Neuronal stem cell (in vitro differentiated cells): ENCODE measurements around the gene MYH7.
A peak's percentile ranks its signal among the peaks of the same experiment; 100 is the strongest.
"Not testable (repeated sequence)": the region's sequence is repeated elsewhere in the genome, so short reads cannot be mapped to it uniquely, and the experiment has no call there.

Source experiments
- DNase-seq: peaks from one replicate; pipeline ENCODE4 v3.0.0-alpha.2; 2013; ENCODE audit warnings: low spot score
- H2AFZ ChIP-seq: one replicate; pipeline ENCODE4 v1.6.1; 2013; ENCODE audit warnings: mild to moderate bottlenecking, low read length, inconsistent platforms
- H2AK5ac ChIP-seq: 2 replicates; pipeline ENCODE4 v1.6.1; 2013; ENCODE audit warnings: low read depth, mild to moderate bottlenecking, inconsistent platforms, low read length, moderate library complexity, mixed read lengths
- H2BK120ac ChIP-seq: 2 replicates; pipeline ENCODE4 v1.6.1; 2013; ENCODE audit warnings: low read depth, mild to moderate bottlenecking, inconsistent platforms, low read length, moderate library complexity, mixed read lengths
- H2BK12ac ChIP-seq: one replicate; pipeline ENCODE4 v1.6.1; 2013; ENCODE audit warnings: low read length, inconsistent platforms
- H2BK15ac ChIP-seq: 2 replicates; pipeline ENCODE4 v1.6.1; 2013; ENCODE audit warnings: mild to moderate bottlenecking, low read length, inconsistent platforms, mixed read lengths
- H2BK5ac ChIP-seq: one replicate; pipeline ENCODE4 v1.6.1; 2013; ENCODE audit warnings: inconsistent platforms, mild to moderate bottlenecking, low read length, moderate library complexity
- H3K14ac ChIP-seq: one replicate; pipeline ENCODE4 v1.6.1; 2013; ENCODE audit warnings: low read length, inconsistent platforms
- H3K18ac ChIP-seq: 2 replicates; pipeline ENCODE4 v1.6.1; 2013; ENCODE audit warnings: low read length, inconsistent platforms
- H3K23ac ChIP-seq: 2 replicates; pipeline ENCODE4 v1.6.1; 2013; ENCODE audit warnings: low read depth, mild to moderate bottlenecking, mixed read lengths, low read length, inconsistent platforms; ENCODE audit not compliant: poor library complexity
- H3K27ac ChIP-seq: replicated peaks from 3 replicates; pipeline ENCODE4 v1.5.1; 2013; ENCODE audit warnings: low read length, inconsistent platforms
- H3K27me3 ChIP-seq, 3 experiments: 2 replicates each; pipeline ENCODE4 v1.6.1; 2013; ENCODE audit warnings: low read length in 3 of 3, mild to moderate bottlenecking in 2 of 3, inconsistent platforms in 1 of 3, low read depth in 1 of 3, mixed read lengths in 1 of 3, moderate library complexity in 1 of 3; ENCODE audit not compliant: control insufficient read depth in 3 of 3, insufficient read depth in 3 of 3
- H3K36me3 ChIP-seq, 2 donors: replicated peaks in 1 of 2; 2 replicates each; pipeline ENCODE4 v1.6.1; 2013; ENCODE audit warnings: low read length in 2 of 2; ENCODE audit not compliant: control insufficient read depth in 2 of 2, insufficient read depth in 2 of 2
- H3K4ac ChIP-seq: 2 replicates; pipeline ENCODE4 v1.6.1; 2013; ENCODE audit warnings: inconsistent platforms, mild to moderate bottlenecking, low read length, moderate library complexity
- H3K4me1 ChIP-seq, 2 donors: 1 replicate in 1 of 2; 2 replicates in 1 of 2; pipeline ENCODE4 v1.6.1; 2013; ENCODE audit warnings: low read length in 2 of 2, low read depth in 1 of 2; ENCODE audit not compliant: control insufficient read depth in 2 of 2, insufficient read depth in 1 of 2
- H3K4me2 ChIP-seq: one replicate; pipeline ENCODE4 v1.6.1; 2013; ENCODE audit warnings: mild to moderate bottlenecking, low read length, inconsistent platforms; ENCODE audit not compliant: insufficient read depth, poor library complexity, severe bottlenecking
- H3K4me3 ChIP-seq, 2 donors: 2 replicates each; pipeline ENCODE4 v1.5.1; 2013; ENCODE audit warnings: low read length in 2 of 2, mild to moderate bottlenecking in 2 of 2, inconsistent platforms in 1 of 2, moderate library complexity in 1 of 2
- H3K79me1 ChIP-seq: one replicate; pipeline ENCODE4 v1.6.1; 2013; ENCODE audit warnings: low read depth, mild to moderate bottlenecking, inconsistent platforms, low read length, moderate library complexity
- H3K9ac ChIP-seq: one replicate; pipeline ENCODE4 v1.6.1; 2013; ENCODE audit warnings: mild to moderate bottlenecking, low read depth, low read length, inconsistent platforms; ENCODE audit not compliant: poor library complexity
- H3K9me3 ChIP-seq, 2 donors: replicated peaks in 1 of 2; 2 replicates each; pipeline versions ENCODE3 to v1.6.1; 2013; ENCODE audit warnings: low read length in 2 of 2, mild to moderate bottlenecking in 2 of 2, inconsistent platforms in 1 of 2, low read depth in 1 of 2, mixed read lengths in 1 of 2, moderate library complexity in 1 of 2; ENCODE audit not compliant: control insufficient read depth in 2 of 2, insufficient read depth in 1 of 2
- H4K8ac ChIP-seq: one replicate; pipeline ENCODE4 v1.6.1; 2013; ENCODE audit warnings: low read depth, mild to moderate bottlenecking, inconsistent platforms, low read length, moderate library complexity
- H4K91ac ChIP-seq: one replicate; pipeline ENCODE4 v1.6.1; 2013; ENCODE audit warnings: low read length, low read depth, mild to moderate bottlenecking, inconsistent platforms; ENCODE audit not compliant: poor library complexity
- WGBS, 2 donors: extraction: QIAGEN DNeasy Blood & Tissue Kit; methylation state at CpG; one replicate each; pipeline ENCODE4 v1.1.7; 2013; ENCODE audit warnings: missing lambda C conversion rate in 2 of 2, mixed read lengths in 1 of 2; ENCODE audit not compliant: insufficient read length in 2 of 2, insufficient replicate concordance in 1 of 2; ENCODE audit errors: extremely low coverage in 2 of 2; 5-methylcytosine and 5-hydroxymethylcytosine counted together

The MYH7 gene

GRCh38 chr14:23460960-23461359, 25.5 kb upstream of the MYH7 start:
- Histone ChIP-seq H3K9ac (no peak overlapping the region), H2BK5ac (no peak overlapping the region), H4K8ac (no peak overlapping the region), H2AK5ac (no peak overlapping the region), H2AFZ (no peak overlapping the region), H3K27ac (no peak overlapping the region), H3K4me2 (no peak overlapping the region), H3K23ac (no peak overlapping the region), H2BK12ac (no peak overlapping the region), H3K4ac (no peak overlapping the region), H3K14ac (no peak overlapping the region), H4K91ac (no peak overlapping the region), H2BK120ac (no peak overlapping the region), H2BK15ac (no peak overlapping the region), H3K4me1 (no peaks in the 10 kb centered on the region), H3K27me3 (no peaks in the 10 kb centered on the region), H3K4me3 (no peak overlapping the region), H3K36me3 (no peaks in the 10 kb centered on the region), H3K79me1 (no peaks in the 10 kb centered on the region), H3K9me3 (no peaks in the 10 kb centered on the region), H3K18ac (no peak overlapping the region)
- DNase-seq, result no peak

DNA sequence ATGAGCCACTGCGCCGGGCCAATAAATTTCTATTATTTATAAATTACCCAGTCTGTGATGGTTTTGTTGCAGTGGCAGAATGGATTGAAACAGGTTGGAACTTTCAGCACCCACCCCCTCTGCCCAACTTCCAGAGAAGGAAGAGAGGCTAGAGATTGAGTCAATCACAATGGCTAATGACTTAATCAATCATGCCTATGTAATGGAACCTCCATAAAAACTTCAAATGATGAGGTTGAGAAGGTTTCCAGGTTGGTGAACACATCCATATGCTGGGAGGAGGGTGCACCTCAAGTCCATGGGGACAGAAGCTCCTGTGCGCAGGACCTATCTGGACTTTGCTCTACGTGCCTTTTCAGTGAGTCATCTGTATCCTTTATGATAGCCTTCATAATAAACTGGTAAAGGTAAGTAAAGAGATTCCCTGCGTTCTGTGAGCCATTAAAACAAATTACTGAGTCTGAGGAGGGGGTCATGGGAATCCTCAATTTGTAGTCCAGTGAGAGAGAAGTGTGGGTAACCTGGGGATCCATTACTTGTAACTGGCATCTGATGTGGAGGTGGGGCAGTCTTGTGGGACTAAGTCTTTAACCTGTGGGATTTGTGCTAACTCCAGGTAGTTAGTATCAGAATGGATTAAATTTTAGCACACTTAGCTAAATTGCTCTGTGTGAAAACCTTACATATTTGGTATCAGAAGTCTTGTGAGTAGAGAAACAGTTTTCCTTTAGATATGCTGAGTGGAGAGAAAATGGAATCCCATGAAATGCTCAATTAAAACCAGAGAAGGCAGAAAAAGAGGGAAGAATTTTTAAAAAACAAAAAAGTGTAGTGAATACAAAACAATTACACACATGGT, 22.4 kb upstream of the MYH7 start:
- Histone ChIP-seq H3K36me3 (no peaks in the 10 kb centered on the region), H2BK5ac (no peak overlapping the region), H3K4me1 (peaks cover 0 to 2% of the 10 kb centered on the region in 2 donors), H2AFZ (no peak overlapping the region), H3K9ac (no peak overlapping the region), H2BK15ac (no peak overlapping the region), H3K9me3 (no peaks in the 10 kb centered on the region), H4K8ac (no peak overlapping the region), H3K27ac (no peak overlapping the region), H4K91ac (no peak overlapping the region), H3K14ac (no peak overlapping the region), H2BK120ac (no peak overlapping the region), H3K4me2 (no peak overlapping the region), H3K23ac (no peak overlapping the region), H3K4ac (no peak overlapping the region), H2BK12ac (no peak overlapping the region), H3K79me1 (no peaks in the 10 kb centered on the region), H2AK5ac (no peak overlapping the region), H3K27me3 (peaks cover 0 to 3% (median 0%) of the 10 kb centered on the region in 3 experiments), H3K4me3 (no peak overlapping the region), H3K18ac (no peak overlapping the region)
- DNase-seq, result no peak
- no CpG with 5 or more reads among the region's 5 CpGs for WGBS, 2 donors

DNA sequence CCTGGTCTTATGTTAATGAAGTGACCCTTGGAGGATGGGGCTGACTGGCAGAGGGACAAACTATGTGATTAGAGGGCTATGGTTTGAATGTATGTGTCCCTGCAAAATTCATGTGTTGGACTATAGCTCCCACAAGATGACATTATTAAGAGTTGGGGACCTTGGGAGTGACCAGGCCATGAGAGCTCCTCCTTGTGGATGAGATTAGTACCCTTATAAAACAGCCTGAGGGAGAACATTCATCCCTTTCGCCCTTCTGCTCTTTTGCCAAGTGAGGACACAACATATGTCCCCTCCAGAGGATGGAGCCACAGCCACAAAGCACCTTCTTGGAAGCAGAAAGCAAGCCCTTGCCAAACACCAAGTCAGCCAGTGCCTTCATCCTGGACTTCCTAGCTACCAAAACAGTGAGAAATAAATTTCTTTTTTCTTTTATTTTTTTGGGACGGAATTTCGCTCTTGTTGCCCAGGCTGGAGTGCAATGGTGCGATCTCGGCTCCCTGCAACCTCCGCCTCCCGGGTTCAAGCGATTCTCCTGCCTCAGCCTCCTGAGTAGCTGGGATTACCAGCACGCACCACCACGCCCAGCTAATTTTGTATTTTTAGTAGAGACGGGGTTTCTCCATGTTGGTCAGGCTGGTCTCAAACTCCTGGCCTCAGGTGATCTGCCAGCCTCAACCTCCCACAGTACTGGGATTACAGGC, 21.6 kb upstream of the MYH7 start:
- not testable (repeated sequence) for H3K9me3 ChIP-seq, H3K4ac ChIP-seq, H3K4me1 ChIP-seq, H3K27me3 ChIP-seq, H3K4me3 ChIP-seq, DNase-seq, H3K14ac ChIP-seq, H2AK5ac ChIP-seq, H3K4me2 ChIP-seq, H2BK120ac ChIP-seq, H3K36me3 ChIP-seq, H2AFZ ChIP-seq, H2BK15ac ChIP-seq, H3K79me1 ChIP-seq, H3K27ac ChIP-seq, H3K18ac ChIP-seq, H3K23ac ChIP-seq, H4K8ac ChIP-seq, H2BK5ac ChIP-seq, H2BK12ac ChIP-seq, H4K91ac ChIP-seq, H3K9ac ChIP-seq
- no CpG with 5 or more reads among the region's 11 CpGs for WGBS, 2 donors

DNA sequence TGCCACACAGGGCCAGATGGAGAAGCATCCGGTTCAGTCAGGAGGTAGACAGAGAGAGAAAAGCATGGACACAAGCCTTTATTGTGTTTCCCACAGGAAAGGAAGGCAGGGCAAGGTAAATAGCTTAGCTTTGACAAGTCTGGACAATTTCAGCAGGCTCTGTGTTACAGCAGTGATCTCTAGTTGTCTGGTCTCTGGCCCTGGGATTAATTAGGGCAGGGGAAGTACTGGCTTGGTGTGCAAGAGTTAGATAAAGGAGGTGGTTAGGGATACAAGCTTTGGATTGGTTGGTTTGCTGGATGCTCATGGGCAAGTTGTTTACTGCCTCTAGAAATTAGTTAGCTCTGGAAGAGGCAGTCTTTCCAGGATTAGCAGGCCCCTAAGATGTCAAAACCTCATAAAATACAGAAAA, 19.0 kb upstream of the MYH7 start:
- H4K91ac ChIP-seq, result no peak overlapping the region
- no peak overlapping the region for H3K9ac ChIP-seq
- no peak overlapping the region for H3K4me3 ChIP-seq
- H3K4ac ChIP-seq, result no peak overlapping the region
- no peak overlapping the region for H3K18ac ChIP-seq
- H2BK120ac ChIP-seq, result no peak overlapping the region
- H2BK12ac ChIP-seq, result no peak overlapping the region
- no peak for DNase-seq
- no peak overlapping the region for H4K8ac ChIP-seq
- H3K4me2 ChIP-seq, result no peak overlapping the region
- H2BK15ac ChIP-seq, result no peak overlapping the region
- peaks cover 0 to 7% of the 10 kb centered on the region in 2 donors for H3K9me3 ChIP-seq
- no peak overlapping the region for H2AK5ac ChIP-seq
- H3K23ac ChIP-seq, result no peak overlapping the region
- H3K27me3 ChIP-seq, result peaks cover 0 to 5% (median 0%) of the 10 kb centered on the region in 3 experiments
- H2AFZ ChIP-seq, result peak overlapping the region; percentile 89
- no peaks in the 10 kb centered on the region for H3K79me1 ChIP-seq
- peak overlapping the region; percentile 38 for H3K27ac ChIP-seq
- no CpG with 5 or more reads among the region's 1 CpG for WGBS, 2 donors
- no peak overlapping the region for H2BK5ac ChIP-seq
- H3K14ac ChIP-seq, result no peak overlapping the region
- peaks cover 0 to 2% of the 10 kb centered on the region in 2 donors for H3K4me1 ChIP-seq
- no peaks in the 10 kb centered on the region for H3K36me3 ChIP-seq
